SK-N-SH (cell line): Measurements from ENCODE around the gene TGM2.
A peak's percentile ranks its signal among the peaks of the same experiment; 100 is the strongest.

ENCODE experiments used
- CTCF ChIP-seq: fragments of 200-600 bp; sonication (generic); IDR thresholded peaks from 2 replicates; pipeline ENCODE4 v1.6.1; 2017; ENCODE audit warnings: antibody characterized with exemption, mild to moderate bottlenecking, moderate library complexity
- GABPA ChIP-seq: IDR thresholded peaks from 2 replicates; pipeline ENCODE4 v1.4.0; 2012; ENCODE audit warnings: low read depth, mild to moderate bottlenecking
- JUND ChIP-seq: IDR thresholded peaks from 2 replicates; pipeline ENCODE4 v1.4.0; 2012
- MAX ChIP-seq: IDR thresholded peaks from 2 replicates; pipeline ENCODE4 v1.4.0; 2012; ENCODE audit warnings: low read depth
- POLR2AphosphoS5 ChIP-seq: IDR thresholded peaks from 2 replicates; pipeline ENCODE4 v1.6.1; 2012; ENCODE audit warnings: low read depth, low read length
- REST ChIP-seq: IDR thresholded peaks from 2 replicates; pipeline ENCODE4 v1.6.1; 2012; ENCODE audit warnings: mild to moderate bottlenecking, low read depth, low read length, moderate library complexity
- RFX5 ChIP-seq: IDR thresholded peaks from 2 replicates; pipeline ENCODE4 v1.6.1; 2012; ENCODE audit warnings: mild to moderate bottlenecking, improper control_type of control experiment, low read length
- USF2 ChIP-seq: fragments of 150-350 bp; IDR thresholded peaks from 2 replicates; pipeline ENCODE4 v1.6.1; 2017; ENCODE audit warnings: antibody characterized with exemption, low read length, low read depth, borderline replicate concordance
- YY1 ChIP-seq: IDR thresholded peaks from 2 replicates; pipeline ENCODE4 v1.4.0; 2012; ENCODE audit warnings: low read depth, mild to moderate bottlenecking
- TF ChIP-seq, protein P1 (sequence below): IDR thresholded peaks from 2 replicates; pipeline ENCODE4 v1.4.0; 2012; ENCODE audit warnings: low read depth, borderline replicate concordance
- TF ChIP-seq, protein P2 (sequence below): IDR thresholded peaks from 2 replicates; pipeline ENCODE4; 2012

DNA sequence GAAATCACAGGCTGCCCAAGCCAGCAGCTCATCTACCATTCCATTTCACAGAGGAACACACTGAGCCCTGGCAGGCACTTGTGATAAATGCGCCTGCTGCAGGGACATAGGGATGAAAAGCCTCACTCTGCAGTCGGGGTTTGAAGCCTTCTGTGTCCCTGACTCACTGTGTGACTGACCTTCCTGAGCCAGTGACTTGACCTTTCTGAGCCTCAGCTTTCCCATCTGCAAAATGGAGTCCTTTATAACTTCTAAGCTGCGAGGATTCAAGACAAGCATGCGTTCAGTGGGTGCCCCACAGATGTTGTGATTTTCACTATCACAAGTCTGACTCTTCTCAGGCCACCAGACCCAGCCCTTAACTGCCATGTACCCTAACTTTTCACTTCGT lies 5.5 kb downstream of the TGM2 start:
- TF ChIP-seq CTCF (no peak), MAX (no peak), JUND (no peak), GABPA (no peak), USF2 (no peak), RFX5 (no peak), REST (no peak), POLR2AphosphoS5 (peak; percentile 21; the same call in 1 of the 2 replicates), YY1 (no peak)
- TF ChIP-seq, protein P1, sequence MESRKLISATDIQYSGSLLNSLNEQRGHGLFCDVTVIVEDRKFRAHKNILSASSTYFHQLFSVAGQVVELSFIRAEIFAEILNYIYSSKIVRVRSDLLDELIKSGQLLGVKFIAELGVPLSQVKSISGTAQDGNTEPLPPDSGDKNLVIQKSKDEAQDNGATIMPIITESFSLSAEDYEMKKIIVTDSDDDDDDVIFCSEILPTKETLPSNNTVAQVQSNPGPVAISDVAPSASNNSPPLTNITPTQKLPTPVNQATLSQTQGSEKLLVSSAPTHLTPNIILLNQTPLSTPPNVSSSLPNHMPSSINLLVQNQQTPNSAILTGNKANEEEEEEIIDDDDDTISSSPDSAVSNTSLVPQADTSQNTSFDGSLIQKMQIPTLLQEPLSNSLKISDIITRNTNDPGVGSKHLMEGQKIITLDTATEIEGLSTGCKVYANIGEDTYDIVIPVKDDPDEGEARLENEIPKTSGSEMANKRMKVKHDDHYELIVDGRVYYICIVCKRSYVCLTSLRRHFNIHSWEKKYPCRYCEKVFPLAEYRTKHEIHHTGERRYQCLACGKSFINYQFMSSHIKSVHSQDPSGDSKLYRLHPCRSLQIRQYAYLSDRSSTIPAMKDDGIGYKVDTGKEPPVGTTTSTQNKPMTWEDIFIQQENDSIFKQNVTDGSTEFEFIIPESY, result no peak
- TF ChIP-seq, protein P2, sequence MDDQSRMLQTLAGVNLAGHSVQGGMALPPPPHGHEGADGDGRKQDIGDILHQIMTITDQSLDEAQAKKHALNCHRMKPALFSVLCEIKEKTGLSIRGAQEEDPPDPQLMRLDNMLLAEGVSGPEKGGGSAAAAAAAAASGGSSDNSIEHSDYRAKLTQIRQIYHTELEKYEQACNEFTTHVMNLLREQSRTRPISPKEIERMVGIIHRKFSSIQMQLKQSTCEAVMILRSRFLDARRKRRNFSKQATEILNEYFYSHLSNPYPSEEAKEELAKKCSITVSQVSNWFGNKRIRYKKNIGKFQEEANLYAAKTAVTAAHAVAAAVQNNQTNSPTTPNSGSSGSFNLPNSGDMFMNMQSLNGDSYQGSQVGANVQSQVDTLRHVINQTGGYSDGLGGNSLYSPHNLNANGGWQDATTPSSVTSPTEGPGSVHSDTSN, result no peak
